HL-60/S4 (cell line): ENCODE results near the gene POU2AF1.

Experiments
- in situ Hi-C: fragments of 300-500 bp; cut with MboI; formaldehyde crosslinking; loops from 2 replicates; pipeline ENCODE4 v1.14.3; 2022; ENCODE audit warnings: low sequenced_read_pairs

POU2AF1 gene

DNA sequence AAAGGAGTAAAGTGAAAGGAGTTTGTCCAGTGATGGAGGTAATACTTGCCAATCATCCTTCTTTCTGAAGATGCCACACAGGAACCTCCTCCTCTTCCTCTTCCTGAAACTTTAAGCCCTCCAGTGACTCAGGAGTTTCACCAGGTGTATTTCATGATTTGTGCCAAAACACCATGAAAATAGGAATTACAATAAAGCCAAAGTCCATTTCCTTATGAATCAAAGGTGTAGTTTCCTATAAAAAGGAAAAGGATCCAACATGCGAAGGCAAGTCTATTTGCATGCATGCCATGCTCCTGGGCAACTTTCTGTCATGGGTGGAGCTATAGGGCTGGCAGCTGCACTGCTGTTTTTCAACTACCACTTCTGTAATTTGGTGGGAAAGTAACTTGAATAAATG is 9.8 kb upstream of the POU2AF1 start:
- in situ Hi-C loops: no loop called here

DNA sequence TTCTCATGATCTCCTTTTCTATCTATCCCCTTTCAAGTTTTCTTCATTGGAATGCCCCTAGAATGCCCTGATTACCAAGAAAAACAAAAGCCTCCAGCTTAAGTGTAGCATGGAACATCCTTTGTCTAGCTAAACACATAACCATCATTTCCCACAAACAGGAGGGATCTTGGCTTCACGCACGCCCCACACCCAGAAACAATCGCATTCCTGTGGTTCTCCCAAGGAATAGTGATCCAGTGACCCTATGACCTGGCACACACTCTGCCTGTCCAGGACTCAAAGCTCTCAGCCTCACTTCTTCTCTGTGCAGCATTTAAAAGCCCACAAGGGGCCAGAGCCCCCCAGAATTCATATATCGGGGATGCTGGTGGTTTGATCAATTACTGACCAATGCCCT is 9.3 kb upstream of the POU2AF1 start:
- in situ Hi-C loops: no loop called here

DNA sequence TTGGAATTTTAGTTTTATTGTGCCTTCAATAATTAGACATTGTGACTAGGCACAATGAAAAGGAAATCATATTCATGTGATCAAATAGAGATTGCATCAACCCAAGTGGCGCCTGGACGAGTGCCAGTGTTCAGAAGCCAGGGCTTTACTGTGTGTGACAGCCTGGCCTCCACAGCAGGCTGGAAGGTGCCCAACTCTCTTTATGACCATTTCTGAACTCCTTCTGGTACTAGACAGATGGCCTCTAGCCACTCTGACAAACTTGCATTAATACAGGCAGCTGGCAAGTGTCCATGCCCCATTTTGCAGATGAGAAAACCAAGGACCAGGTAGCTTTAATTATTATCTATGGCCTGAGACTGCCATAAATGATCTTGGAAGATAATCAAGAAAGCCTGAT is 8.3 kb upstream of the POU2AF1 start:
- in situ Hi-C loops: no loop called here

DNA sequence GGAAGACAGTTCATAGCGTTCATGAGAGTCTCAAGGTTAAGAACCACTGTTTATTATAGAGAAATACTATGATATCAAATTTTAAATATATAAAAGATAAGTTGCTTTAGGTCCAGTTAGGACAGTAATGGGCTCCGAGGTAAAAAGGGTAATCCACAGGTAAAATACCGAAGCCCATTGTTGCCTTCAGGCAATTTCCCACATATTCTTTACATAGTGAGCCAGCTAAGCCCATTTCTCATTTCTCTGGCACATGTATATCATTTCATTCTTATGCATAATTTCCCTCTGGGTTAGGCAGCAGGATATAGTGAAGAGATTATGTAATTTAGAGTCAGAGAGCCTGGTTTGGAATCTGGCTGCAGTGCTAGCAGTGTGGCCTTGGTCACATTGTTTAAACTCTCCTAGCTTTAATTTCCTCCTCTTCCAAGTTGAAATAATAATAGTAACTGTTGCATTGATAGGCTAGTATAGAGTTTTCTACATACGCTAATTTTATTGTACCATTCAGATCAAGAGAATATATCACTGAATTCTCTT is 7.6 kb upstream of the POU2AF1 start:
- in situ Hi-C loops: no loop called here

DNA sequence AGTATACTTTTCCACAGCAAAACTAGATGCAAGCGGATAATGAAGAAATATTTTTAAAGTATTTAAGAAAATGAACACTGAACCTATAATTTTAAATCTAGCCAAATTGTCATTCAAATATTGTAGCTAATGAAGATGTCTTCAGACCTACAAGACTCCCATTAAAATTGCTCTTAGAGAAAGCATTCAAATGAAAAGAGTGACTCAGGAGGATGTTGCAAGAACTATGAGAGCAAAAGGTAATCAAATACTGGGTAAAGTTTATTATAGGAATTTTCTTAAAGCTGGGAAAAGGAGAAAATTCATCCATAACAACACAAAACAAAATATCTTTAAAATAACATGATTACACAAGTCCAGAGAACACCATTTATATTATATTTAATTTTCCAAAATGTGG is 5.4 kb upstream of the POU2AF1 start:
- in situ Hi-C loops: no loop called here

DNA sequence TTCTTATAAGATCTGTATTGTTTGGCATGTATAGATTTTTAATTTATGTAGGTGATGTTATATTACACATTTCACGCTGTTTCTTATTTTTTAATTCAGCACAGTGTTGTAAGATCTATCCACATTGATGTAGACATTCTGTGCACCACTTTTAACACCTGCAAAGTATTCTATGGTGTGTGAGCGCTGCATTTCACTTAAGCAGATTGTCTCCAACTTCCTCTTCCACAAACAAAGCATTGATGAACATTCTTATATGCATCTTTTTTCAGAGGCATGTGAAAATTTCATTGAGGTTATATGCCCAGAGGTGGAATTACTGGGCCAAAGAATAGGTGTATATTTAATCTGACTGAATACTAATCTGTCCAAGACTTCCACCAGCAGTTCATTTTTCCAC is 3.4 kb upstream of the POU2AF1 start:
- in situ Hi-C loops: no loop called here

DNA sequence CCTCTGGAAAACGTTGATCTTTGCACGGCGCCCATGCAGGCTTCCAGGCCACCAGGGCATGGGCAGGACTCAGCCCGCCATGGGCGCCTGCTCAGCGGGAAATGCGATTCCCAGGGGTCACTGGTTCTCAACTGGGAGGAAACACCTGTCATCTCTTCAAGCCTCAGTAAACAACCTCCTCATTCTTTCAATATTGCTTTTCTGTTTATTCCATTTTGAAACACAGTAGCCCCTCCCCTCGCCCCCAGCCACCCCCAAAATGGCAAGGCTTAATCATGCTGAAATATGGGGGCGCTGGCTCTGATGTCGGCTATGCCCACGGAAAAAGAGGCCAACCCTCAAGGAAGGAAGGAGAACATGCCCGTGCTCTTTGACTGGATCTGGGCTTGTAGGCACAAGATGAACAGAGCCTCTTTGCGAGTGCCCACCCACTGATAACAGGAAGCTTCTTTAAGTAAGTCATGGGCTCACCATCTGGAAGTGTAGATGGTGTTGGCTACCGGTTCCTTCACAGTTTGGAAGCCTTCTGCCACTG is 594 bp upstream of the POU2AF1 start:
- in situ Hi-C loops: no loop called here

DNA sequence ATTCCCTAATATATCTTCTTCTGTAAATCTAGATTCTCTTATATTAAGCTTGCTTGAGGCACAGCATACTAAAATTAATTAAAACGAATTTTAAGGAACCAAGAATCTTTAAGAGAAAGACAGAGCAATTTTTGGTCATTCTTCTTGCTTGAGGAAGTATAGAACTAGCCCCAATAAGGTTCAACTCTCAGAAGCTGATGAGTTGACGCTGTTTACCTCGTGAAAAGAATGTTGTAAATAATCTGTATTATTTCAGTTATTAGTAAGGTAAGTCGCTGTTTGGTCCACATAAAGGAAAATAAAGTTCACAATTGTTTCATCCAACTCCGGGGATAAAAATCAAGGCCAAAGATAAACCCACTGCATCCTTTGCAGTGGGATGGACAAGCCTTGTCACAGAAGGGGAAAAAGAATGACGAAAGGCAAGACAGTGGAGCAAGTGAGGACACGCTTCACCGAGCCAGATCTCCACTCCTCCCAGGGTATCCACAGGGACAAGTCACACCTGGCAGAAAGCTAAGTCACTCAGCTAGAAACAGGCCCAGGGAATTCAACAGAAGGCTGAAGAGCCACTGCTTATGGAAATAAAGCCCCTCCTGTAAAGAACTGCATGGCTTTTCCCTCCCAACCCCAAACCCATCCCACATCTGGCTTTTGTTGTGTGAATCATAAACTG is 752 bp downstream of the POU2AF1 start:
- in situ Hi-C loops: no loop called here

DNA sequence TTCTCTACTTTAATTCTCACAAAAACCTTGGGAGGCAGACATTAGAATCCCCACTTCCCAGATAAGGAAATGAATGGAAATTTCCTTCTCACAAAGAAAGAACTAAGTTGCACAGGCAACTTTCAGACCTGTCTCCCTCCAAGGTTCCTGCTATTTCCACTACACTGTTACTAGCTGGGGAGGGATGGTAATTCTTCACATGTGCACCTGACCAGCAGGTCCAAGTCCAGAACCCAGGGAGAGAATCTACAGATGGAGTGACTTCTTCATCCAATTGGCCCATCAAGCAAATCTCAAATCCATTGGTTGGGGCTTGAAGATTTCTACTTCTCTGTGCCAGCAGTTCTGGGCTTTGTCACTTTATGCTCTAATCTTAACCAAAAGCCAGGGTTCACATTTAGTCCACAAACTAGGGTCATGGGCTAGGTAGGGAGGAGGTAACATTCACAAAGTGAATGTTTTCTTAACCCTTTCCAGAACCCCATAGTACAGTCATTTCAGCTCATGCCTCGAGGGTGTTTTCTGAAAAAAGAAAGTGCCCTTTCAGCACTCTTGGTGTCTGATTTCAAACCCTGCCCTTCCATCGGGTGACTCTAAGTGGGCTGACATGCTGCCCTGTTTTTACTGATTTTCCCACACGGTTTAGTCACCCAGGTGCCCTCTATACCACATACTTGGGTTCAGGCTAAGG is 2.7 kb downstream of the POU2AF1 start:
- in situ Hi-C loops: no loop called here

DNA sequence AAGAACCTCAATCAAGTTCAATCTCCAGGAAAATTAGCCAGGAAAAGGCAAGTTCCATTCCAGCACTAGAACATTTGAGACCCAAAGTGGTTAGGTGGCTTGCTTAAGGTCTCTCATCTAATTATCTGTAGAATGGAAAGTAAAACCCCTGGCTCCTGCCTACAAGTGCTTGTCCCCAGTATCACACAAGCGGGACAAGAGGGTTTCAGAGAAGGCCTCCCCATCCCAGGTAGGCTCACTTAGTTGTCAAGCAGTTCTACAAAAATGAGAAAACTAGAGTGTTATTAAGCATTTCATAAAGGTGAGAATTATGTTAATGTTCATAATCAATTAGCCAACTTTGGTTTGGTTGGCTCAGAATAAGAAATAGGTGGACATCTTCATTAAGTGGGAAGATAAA is 5.5 kb downstream of the POU2AF1 start:
- in situ Hi-C loops: no loop called here

DNA sequence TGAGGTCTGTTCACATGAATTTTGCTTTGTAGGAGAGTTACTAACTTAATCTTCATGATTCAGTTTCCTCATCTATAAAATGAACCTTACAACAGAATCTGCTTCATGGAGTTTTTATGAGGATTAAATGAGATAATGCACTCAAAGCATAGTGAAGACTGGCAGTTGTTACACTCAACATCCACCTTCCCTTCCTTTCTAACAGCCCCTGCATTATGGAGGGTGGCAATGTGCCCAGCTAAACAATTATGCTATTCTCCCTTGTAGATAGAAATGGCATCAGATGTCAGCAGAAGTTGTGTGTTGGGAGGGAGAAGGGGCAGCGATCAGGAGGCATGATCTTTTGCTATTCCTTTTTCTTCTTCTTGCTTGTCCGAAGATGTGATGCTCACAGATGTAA is 6.5 kb downstream of the POU2AF1 start:
- in situ Hi-C loops: no loop called here

DNA sequence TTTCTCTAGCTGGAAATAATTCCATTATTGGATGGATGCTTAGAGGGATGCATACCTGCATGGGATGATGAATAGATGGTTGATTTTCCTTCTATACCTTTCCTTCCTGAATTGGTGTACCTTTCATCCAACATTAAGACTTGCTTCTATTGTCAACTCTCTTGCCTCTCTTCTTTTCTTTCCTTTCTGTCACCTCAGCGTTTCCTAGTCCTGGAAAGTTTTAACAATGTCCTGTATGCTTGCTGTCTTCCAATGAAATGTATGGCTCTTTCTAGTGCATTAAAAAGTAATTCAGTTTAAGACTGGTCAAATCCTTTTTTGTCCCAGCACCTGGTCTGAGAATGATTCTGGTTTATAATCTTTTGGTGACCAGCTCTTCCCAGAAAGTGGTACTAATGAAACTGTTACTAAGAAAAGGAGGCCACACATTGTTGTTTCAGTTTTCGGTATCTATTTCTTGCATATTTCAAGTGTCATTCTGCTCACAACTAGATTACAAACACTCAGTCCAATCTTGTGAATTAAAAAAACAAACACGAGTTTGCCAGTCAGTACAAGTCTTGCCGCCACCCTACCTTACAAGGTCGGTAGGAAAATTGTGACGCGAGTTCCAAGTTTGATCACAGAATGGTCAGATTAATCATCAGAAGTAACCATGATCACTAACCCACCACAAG is 8.0 kb downstream of the POU2AF1 start:
- in situ Hi-C loops: no loop called here

DNA sequence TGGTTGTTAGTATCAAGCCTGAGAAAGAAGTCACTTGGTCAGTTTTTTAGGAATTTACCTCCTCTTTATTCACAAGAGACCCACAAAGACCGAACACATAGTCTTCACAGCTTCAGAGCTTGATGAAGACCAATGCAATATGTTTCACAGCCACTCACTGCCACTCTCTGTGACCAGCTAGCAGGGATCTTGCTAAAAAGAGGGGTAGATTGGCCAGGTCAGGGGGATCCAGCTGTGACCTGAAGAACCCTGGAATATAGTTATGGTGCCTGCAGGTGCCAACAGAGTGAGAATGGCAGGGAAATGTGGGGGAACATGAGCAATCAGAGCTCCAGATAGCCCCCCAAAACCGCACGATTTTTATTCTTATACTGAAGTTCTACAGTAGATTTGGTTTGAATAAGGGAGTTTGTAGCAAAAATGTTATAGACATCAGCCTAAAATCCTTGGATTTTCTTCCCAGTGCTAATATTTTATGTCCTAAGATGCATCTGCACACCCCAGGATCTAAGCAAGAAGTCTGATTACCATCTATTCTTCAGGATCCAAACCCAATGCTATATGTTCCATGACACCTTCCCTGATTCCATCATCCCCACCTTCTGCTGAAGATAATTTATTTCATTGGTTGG is 8.7 kb downstream of the POU2AF1 start:
- in situ Hi-C loops: no loop called here

DNA sequence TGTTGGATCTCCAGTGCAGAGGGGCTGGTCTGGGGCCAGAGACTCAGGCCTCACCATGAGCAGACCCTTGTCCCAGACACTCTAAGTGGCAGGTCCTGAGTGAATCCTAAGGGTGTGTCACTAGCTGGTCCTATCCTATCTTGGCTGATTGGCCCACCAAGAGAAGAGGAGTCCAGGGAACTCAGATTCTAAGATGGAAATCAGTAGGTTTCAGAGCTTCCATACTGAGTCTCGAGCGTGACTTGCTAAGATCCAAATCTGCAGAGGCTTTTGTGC is 10.9 kb downstream of the POU2AF1 start:
- in situ Hi-C loops: no loop called here

DNA sequence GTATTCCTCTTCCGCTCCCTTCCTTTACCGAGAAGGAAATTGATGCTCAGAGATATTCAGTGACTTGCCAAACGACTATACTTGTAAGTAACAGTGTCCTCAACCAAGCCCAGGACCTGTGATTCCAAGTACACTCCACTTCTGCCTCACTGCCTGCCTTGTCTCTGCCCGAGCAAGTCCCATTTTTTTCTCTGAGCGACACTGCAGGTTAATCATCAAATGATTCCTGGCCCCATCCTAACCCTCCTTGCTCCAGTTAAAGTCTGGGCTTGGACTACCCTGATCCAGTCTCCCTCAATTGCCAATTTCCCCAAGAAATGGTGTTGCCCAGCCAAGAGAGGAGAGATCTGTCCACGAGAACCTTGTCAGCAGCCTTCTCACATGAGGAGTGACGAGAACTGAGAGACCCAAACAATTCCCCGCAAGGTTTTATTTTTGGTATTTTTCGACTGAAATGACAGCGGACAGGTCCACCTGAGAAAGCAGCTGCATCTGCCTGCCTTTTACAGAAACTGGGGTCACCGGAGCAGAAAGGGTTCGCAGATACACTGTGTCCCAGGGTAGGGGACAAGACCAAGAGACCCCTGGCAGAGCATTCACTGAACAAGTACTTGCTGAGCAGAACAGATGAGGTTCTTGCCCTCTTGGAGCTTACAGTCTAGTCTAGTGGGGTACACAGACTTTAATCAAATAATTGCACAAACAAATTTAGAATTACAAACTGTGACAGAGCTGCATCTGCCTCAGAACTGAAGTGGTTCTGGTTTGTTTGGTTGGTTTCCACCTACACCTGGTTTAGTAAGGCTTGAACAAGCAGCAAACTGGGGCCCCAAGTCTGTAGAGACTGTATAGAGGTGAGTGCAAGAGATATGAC is 11.4 kb downstream of the POU2AF1 start:
- in situ Hi-C loops: no loop called here

DNA sequence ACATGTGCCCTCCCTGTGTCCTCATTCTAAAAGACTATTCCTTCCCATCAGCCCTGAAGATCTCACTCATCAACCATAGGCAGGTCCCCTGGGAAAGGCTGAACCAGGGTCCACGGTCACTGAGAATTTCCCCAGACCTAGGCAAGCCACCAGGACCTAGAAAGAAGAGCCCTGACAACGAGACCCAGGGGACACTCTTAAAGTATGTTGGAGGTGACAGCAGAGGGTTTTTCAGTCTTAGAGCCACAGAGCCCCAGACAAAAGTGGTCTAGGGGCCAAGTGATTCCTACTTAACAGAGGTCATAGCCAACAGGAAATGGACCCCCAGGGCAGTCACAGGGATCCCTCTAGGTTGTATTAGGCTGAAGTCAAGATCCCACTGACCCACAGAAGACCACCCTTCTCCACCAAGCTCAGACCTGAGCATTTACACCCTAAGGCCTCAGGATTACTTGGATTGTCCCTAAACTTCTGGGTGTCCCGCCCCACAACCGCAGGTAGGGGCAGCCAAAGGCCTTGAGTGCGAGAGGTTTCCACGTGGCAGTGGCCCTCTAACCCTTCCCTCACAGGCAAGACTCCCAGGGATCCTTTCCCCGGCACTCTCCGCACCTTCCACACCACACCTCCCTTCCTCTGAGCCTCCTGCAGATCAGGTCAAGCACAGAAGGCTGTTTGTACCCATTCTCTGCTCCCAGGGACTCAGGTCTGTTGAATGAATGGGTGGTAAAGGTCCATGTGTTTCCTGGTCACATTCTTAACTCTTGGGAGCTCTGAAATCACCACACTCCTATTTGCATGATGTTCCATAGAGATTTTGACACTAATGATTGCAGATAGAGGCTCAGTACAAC is 12.3 kb downstream of the POU2AF1 start:
- in situ Hi-C loops: no loop called here

DNA sequence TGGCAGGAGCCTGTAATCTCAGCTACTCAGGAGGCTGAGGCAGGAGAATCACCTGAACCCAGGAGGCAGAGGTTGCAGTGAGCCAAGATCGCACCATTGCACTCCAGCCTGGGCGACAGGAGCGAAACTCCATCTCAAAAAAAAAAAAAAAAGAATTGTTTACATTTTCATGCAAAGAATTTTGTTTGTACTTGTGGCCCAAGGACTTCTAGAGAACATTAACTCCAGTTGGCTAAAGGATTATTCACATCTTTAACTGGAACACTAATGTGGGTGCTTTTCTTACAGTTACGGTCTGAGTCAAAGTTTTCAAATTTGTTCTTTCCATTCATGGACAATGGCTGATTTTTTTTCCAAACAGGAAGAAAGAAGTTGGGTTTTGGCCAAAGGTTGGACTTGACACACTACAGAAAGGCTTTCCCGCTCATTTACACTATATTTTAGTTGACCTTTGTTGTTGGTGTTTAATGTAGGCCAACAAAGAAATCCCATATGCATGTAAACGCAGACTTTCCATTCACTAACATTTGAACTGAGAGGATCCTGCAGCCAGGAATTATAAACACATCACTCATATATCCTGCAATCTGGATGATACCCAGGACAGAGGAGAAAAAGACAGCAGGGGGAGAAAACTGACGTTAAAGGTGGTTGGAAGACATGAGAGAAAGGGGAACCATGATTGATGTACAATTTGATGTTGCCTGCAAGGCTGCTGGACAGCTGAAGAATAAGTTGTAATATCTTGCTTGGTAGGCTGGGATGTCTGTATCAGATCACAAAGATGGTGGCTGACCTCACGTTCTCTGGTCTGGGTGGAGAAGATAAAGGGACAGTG is 13.1 kb downstream of the POU2AF1 start:
- in situ Hi-C loops: no loop called here

DNA sequence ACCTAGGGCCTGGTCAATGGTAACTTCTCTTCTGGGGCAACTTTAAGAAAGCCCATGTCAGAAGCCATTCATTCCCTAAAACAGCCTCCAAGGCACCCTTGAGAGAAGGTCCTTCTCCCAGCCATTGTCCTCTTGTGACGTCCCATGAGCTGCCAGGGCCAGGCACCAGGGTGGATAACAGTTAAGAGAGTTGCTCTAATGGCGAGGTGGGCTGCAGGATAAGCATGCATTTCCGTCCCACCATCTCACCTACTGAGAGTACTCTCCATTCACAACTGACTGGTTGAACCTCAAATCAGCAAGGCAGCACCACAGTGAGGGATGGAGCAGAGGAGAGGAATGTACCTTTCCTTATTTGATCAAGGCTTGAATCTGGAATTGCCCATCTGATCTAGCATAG is 14.6 kb downstream of the POU2AF1 start:
- in situ Hi-C loops: no loop called here

DNA sequence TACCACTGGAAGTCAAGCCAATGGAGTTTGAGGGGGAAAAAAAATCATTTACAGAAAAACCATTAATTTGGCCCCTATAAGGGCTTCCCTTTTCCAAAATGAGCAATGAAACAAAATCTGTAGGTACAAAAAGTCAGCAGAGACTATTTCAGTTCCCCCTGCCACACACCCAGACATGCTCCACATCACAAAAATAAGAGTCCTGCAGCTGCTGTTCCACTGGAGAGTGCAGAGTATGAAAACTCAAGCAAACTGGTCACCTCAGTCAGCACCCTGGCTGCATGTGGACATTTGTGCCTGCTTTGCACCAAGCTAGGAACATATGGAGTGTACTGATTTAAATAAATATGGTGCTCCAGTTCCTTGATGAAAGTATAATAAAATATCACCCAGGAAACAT is 15.1 kb downstream of the POU2AF1 start:
- in situ Hi-C loops: no loop called here
